GM12878 (cell line): ENCODE data around the gene LRRN4. TPM values are rescaled to one million over a fixed set of nuclear protein-coding genes. Genes with fewer than 3 reads are reported as not detected.

Source experiments
- ATAC-seq: fragments of 200-7000 bp; cut with Tn5 transposase; 3 replicates; pipeline ENCODE4 v1.9.1; 2020; ENCODE audit warnings: mild to moderate bottlenecking, moderate library complexity
- BruUV-seq: library from RNA; stranded (reverse); fragments of 400-500 nt; replicated peaks from 2 replicates; lab custom pipeline; 2021; lab: Mats Ljungman, UMichigan
- CTCF ChIA-PET: fragments of 300-600 bp; sonication (Branson Sonifier 250); formaldehyde crosslinking; extraction: SDS; loops from one replicate; lab custom pipeline; 2021; ENCODE audit warnings: inconsistent platforms; lab: Yijun Ruan, JAX
- POLR2A ChIA-PET: fragments of 350-600 bp; formaldehyde crosslinking; extraction: SDS; loops from one replicate; lab custom pipeline; 2021; ENCODE audit warnings: inconsistent platforms; lab: Charles Lee
- RAD21 ChIA-PET: fragments of 300-600 bp; sonication (Branson Sonifier 250); formaldehyde crosslinking; loops from one replicate; lab custom pipeline; 2023; ENCODE audit warnings: antibody characterized with exemption; ENCODE audit not compliant: unreplicated experiment; lab: Charles Lee
- SMC1A ChIA-PET: fragments of 300-600 bp; sonication (Branson Sonifier 250); formaldehyde crosslinking; loops from one replicate; lab custom pipeline; 2023; ENCODE audit not compliant: unreplicated experiment, uncharacterized antibody; lab: Charles Lee
- DNase-seq: peaks from one replicate; pipeline ENCODE4 v3.0.0-alpha.2; 2011; ENCODE audit warnings: low read depth, low spot score
- FAIRE-seq: peaks from 3 replicates; lab custom pipeline; 2011; peaks lifted over from hg19 to GRCh38; lab: Jason Lieb, UNC
- H2AFZ ChIP-seq: 2 replicates; pipeline ENCODE4 v1.6.0; 2011; ENCODE audit warnings: low read depth, low read length, control low read depth; ENCODE audit not compliant: control insufficient read depth
- H3K27ac ChIP-seq: 2 replicates; pipeline ENCODE4 v1.5.1; 2011; ENCODE audit warnings: control low read depth; ENCODE audit not compliant: control insufficient read depth, insufficient read depth
- H3K27me3 ChIP-seq, 2 experiments: replicated peaks in 1 of 2; 2 replicates each; pipeline versions ENCODE4 v1.6.0 to v1.6.1; 2011; ENCODE audit warnings: low read length in 1 of 2; ENCODE audit not compliant: control insufficient read depth in 2 of 2, insufficient read depth in 2 of 2
- H3K36me3 ChIP-seq, 2 experiments: 2 replicates each; pipeline ENCODE4 v1.5.1; 2011; ENCODE audit warnings: low read length in 1 of 2; ENCODE audit not compliant: control insufficient read depth in 2 of 2, insufficient read depth in 2 of 2
- H3K4me1 ChIP-seq: 2 replicates; pipeline ENCODE4 v1.6.1; 2011; ENCODE audit warnings: mild to moderate bottlenecking, low read length, moderate library complexity, mixed read lengths; ENCODE audit not compliant: control insufficient read depth, insufficient read depth
- H3K4me2 ChIP-seq: 2 replicates; pipeline ENCODE4 v1.6.0; 2011; ENCODE audit warnings: control low read depth; ENCODE audit not compliant: control insufficient read depth, insufficient read depth
- H3K4me3 ChIP-seq: fragments of 200-600 bp; sonication (generic); 2 replicates; pipeline ENCODE4 v1.5.1; 2016
- H3K79me2 ChIP-seq: 2 replicates; pipeline ENCODE4 v1.6.0; 2011; ENCODE audit warnings: low read length; ENCODE audit not compliant: control insufficient read depth, insufficient read depth
- H3K9ac ChIP-seq: 2 replicates; pipeline ENCODE4 v1.8.0; 2011; ENCODE audit warnings: low read length, control low read depth, mixed read lengths; ENCODE audit not compliant: control insufficient read depth, insufficient read depth
- H3K9me3 ChIP-seq: replicated peaks from 3 replicates; pipeline ENCODE4 v1.5.1; 2011; ENCODE audit warnings: mild to moderate bottlenecking, low read length; ENCODE audit not compliant: control insufficient read depth, insufficient read depth
- H4K20me1 ChIP-seq: 2 replicates; pipeline ENCODE4 v1.6.0; 2011; ENCODE audit not compliant: control insufficient read depth, insufficient read depth
- BCL3 ChIP-seq: IDR thresholded peaks from 2 replicates; pipeline ENCODE4 v1.6.1; 2011; ENCODE audit warnings: borderline replicate concordance, low read depth, mild to moderate bottlenecking, moderate library complexity, low read length; ENCODE audit not compliant: insufficient read depth, poor library complexity, severe bottlenecking
- HCFC1 ChIP-seq: fragments of 150-350 bp; IDR thresholded peaks from 2 replicates; pipeline ENCODE4 v1.6.1; 2014; ENCODE audit warnings: low read length
- NFIC ChIP-seq: IDR thresholded peaks from 2 replicates; pipeline ENCODE4 v1.6.1; 2012; ENCODE audit warnings: low read depth, mild to moderate bottlenecking, inconsistent platforms, low read length, moderate library complexity
- NFXL1 ChIP-seq: fragments of 450-650 bp; IDR thresholded peaks from 2 replicates; pipeline ENCODE4 v1.6.1; 2017; ENCODE audit warnings: antibody characterized with exemption, mild to moderate bottlenecking, borderline replicate concordance
- NKRF ChIP-seq: fragments of 450-650 bp; conservative IDR thresholded peaks from 2 replicates; pipeline ENCODE4 v1.6.1; 2017; ENCODE audit warnings: mild to moderate bottlenecking, moderate library complexity
- PBX3 ChIP-seq: IDR thresholded peaks from 2 replicates; pipeline ENCODE4 v1.6.1; 2011; ENCODE audit warnings: mild to moderate bottlenecking, low read depth, low read length, moderate library complexity; ENCODE audit not compliant: insufficient replicate concordance
- RCOR1 ChIP-seq: conservative IDR thresholded peaks from 2 replicates; pipeline ENCODE4 v1.6.1; 2012; ENCODE audit warnings: low read depth, low read length, improper control_type of control experiment
- SMARCA5 ChIP-seq: fragments of 450-650 bp; IDR thresholded peaks from 2 replicates; pipeline ENCODE4 v1.6.1; 2017; ENCODE audit warnings: mild to moderate bottlenecking
- STAT1 ChIP-seq: fragments of 450-650 bp; conservative IDR thresholded peaks from 2 replicates; pipeline ENCODE4 v1.6.1; 2014; ENCODE audit warnings: antibody characterized with exemption, mild to moderate bottlenecking
- WGBS: methylation state at CpG from one replicate; pipeline ENCODE4 v1.1.6; 2016; ENCODE audit warnings: low lambda C conversion rate; ENCODE audit not compliant: insufficient replicate concordance, insufficient coverage; ENCODE audit errors: missing lambda C conversion rate; 5-methylcytosine and 5-hydroxymethylcytosine counted together
- in situ Hi-C: fragments of 300-500 bp; cut with MboI; formaldehyde crosslinking; loops from 9 replicates; pipeline ENCODE4 v1.14.3; 2018; ENCODE audit warnings: mixed read lengths
- intact Hi-C: fragments of 100-400 bp; cut with micrococcal nuclease; formaldehyde crosslinking; loops from one replicate; pipeline ENCODE4 v1.14.2; 2022; ENCODE audit not compliant: unreplicated experiment
- polyA plus RNA-seq, 11 experiments: library from polyadenylated mRNA; depleted of rRNA in 4 of 11; unstranded in 6 of 11; stranded (reverse) in 5 of 11; fragments of >200 nt; fragmentation: Nextera tagmentation in 4 of 11; fragmentation: Illumina TruSeq in 1 of 11; extraction: Ambion mirVana in 4 of 11; extraction: Trizol in 1 of 11; gene quantifications; 1 replicate in 1 of 11; 2 replicates in 10 of 11; pipeline versions ENCODE4 v1.2.1 to v1.2.3, GENCODE V29; 2011 to 2016; ENCODE audit warnings: inconsistent platforms in 2 of 11, missing spikeins in 2 of 11, low read depth in 1 of 11
- total RNA-seq, 4 experiments: library from RNA; depleted of rRNA in 3 of 4; stranded (reverse); fragments of >200 nt in 3 of 4; fragmentation: Illumina TruSeq in 1 of 4; extraction: Trizol in 1 of 4; gene quantifications; 2 replicates each; pipeline versions ENCODE4 v1.2.1 to v1.2.3, GENCODE V29; 2013 to 2021

The LRRN4 gene
- total and polyA plus RNA-seq, 10 of the 15 experiments (the other 5 are each of a cell fraction or from before 2014, with no cell fraction given), result 0.11 TPM; not detected in 9

- in situ Hi-C loops, result no loop called here
- no peak overlapping the region for H3K4me2 ChIP-seq
- no peaks in the 10 kb centered on the region for H3K27me3 ChIP-seq
- ATAC-seq, result no peak
- H3K36me3 ChIP-seq, result peaks cover 1 to 16% of the 10 kb centered on the region in 2 experiments
- WGBS, result 100% methylated on average over 1 of the region's 1 CpG
- H2AFZ ChIP-seq, result no peak overlapping the region
- no TSS peak for BruUV-seq
- ChIA-PET SMC1A (interaction anchor here (0.8 kb wide), 1 partner anchor 17 kb away, joined by 3 read pairs; no protein-coding TSS in a partner anchor), RAD21 (no interaction called here), CTCF (interaction anchor here (0.5 kb wide), 1 partner anchor 79 kb away, joined by 3 read pairs; no protein-coding TSS in a partner anchor), POLR2A (no interaction called here)
- H3K27ac ChIP-seq, result no peak overlapping the region
- no peak overlapping the region for H3K4me3 ChIP-seq
- H3K79me2 ChIP-seq, result no peaks in the 10 kb centered on the region; the same call in none of the 2 replicates
- no peaks in the 10 kb centered on the region for H3K4me1 ChIP-seq
- no peak overlapping the region for H3K9ac ChIP-seq
- intact Hi-C loops, result no loop called here
- no peak for TF ChIP-seq PBX3
- no peak for TF ChIP-seq HCFC1
- FAIRE-seq, result peak; percentile 31
- H4K20me1 ChIP-seq, result no peaks in the 10 kb centered on the region
- DNase-seq, result no peak
- H3K9me3 ChIP-seq, result peaks cover 14% of the 10 kb centered on the region
Measured at GRCh38 chr20:6024768-6025167, 29.1 kb downstream of the LRRN4 start.

- Histone ChIP-seq H4K20me1 (no peaks in the 10 kb centered on the region), H3K4me2 (no peak overlapping the region), H3K79me2 (peaks cover 2% of the 10 kb centered on the region), H3K9ac (no peak overlapping the region), H2AFZ (no peak overlapping the region), H3K27ac (no peak overlapping the region), H3K9me3 (peaks cover 6% of the 10 kb centered on the region; the same call in 2 of the 3 replicates), H3K4me3 (no peak overlapping the region), H3K4me1 (no peaks in the 10 kb centered on the region), H3K27me3 (no peaks in the 10 kb centered on the region), H3K36me3 (peaks cover 1 to 15% of the 10 kb centered on the region in 2 experiments; a peak in 2 of 4 replicates)
- ChIA-PET SMC1A (interaction anchor here (0.8 kb wide), 1 partner anchor 11 kb away, joined by 4 read pairs; no protein-coding TSS in a partner anchor), POLR2A (interaction anchor here (0.7 kb wide), 1 partner anchor 531 kb away, joined by 3 read pairs; no protein-coding TSS in a partner anchor), RAD21 (interaction anchor here (0.7 kb wide), 1 partner anchor 105 kb away, joined by 3 read pairs; no protein-coding TSS in a partner anchor), CTCF (no interaction called here)
- intact Hi-C loops (no loop called here), in situ Hi-C loops (no loop called here)
- ATAC-seq (no peak), FAIRE-seq (no peak), DNase-seq (no peak)
- BruUV-seq, result no TSS peak
- 85% methylated on average over 7 of the region's 7 CpGs for whole genome bisulfite sequencing
- TF ChIP-seq BCL3 (no peak), SMARCA5 (no peak), NFIC (no peak), NFXL1 (no peak), NKRF (no peak), RCOR1 (no peak), STAT1 (no peak)
Measured at GRCh38 chr20:6017880-6018279, 36.0 kb downstream of the LRRN4 start.
